Esophagus muscularis mucosa (tissue), 4 donors: ENCODE measurements around the gene SIPA1L3. TPM values are rescaled to one million over a fixed set of nuclear protein-coding genes. Genes with fewer than 3 reads are reported as not detected.

ENCODE experiments used
- DNase-seq: peaks from one replicate; pipeline ENCODE4 v3.0.0-alpha.2; 2017; ENCODE audit errors: extremely low spot score
- H3K27ac ChIP-seq, 4 donors: fragments of 200-600 bp; sonication (generic); replicated peaks in 1 of 4; 1 replicate in 3 of 4; 2 replicates in 1 of 4; pipeline ENCODE4 v1.5.1; 2016 to 2019; ENCODE audit warnings: mild to moderate bottlenecking in 1 of 4
- H3K27me3 ChIP-seq, 4 donors: fragments of 200-600 bp; sonication (generic); one replicate each; pipeline versions ENCODE4 v1.5.1 to v1.6.0; 2016 to 2019
- H3K36me3 ChIP-seq, 4 donors: fragments of 200-600 bp; sonication (generic); one replicate each; pipeline ENCODE4 v1.5.1; 2016 to 2019
- H3K4me1 ChIP-seq, 4 donors: fragments of 200-600 bp; sonication (generic); one replicate each; pipeline ENCODE4 v1.5.1; 2016 to 2019
- H3K4me3 ChIP-seq, 4 donors: fragments of 200-600 bp; sonication (generic); 1 replicate in 2 of 4; 2 replicates in 2 of 4; pipeline ENCODE4 v1.5.1; 2016 to 2019; ENCODE audit warnings: mild to moderate bottlenecking in 4 of 4, moderate library complexity in 1 of 4
- H3K9me3 ChIP-seq, 4 donors: fragments of 200-600 bp; sonication (generic); 1 replicate in 3 of 4; 2 replicates in 1 of 4; pipeline ENCODE4 v1.5.1; 2016 to 2019
- EP300 ChIP-seq: sonication (generic); formaldehyde crosslinking; IDR thresholded peaks from one replicate; pipeline ENCODE4 v1.6.1; 2017; ENCODE audit warnings: antibody characterized with exemption
- POLR2A ChIP-seq: fragments of 450-650 bp; IDR thresholded peaks from one replicate; pipeline ENCODE4 v1.6.1; 2017; ENCODE audit warnings: antibody characterized with exemption, moderate library complexity, mild to moderate bottlenecking, low read depth
- POLR2AphosphoS5 ChIP-seq, 2 donors: sonication (generic); formaldehyde crosslinking; IDR thresholded peaks; one replicate each; pipeline ENCODE4 v1.6.1; 2017; ENCODE audit warnings: antibody characterized with exemption in 2 of 2
- WGBS: methylation state at CpG from one replicate; pipeline ENCODE4 v1.1.5; 2018; 5-methylcytosine and 5-hydroxymethylcytosine counted together
- intact Hi-C: fragments of 100-400 bp; cut with DNase I; formaldehyde crosslinking; loops from one replicate; pipeline ENCODE4 v1.15.1; 2023
- total RNA-seq, 4 donors: library from RNA; depleted of rRNA; stranded (reverse); fragments of >200 nt; gene quantifications; one replicate each; pipeline versions ENCODE4 v1.1.0 to v1.2.1, GENCODE V29; 2016
- TF ChIP-seq, protein P1 (sequence below), 3 experiments: fragments of 200-600 bp in 2 of 3; fragments of 450-650 bp in 1 of 3; sonication (generic) in 2 of 3; IDR thresholded peaks; one replicate each; pipeline ENCODE4 v1.5.1; 2017 to 2019; ENCODE audit warnings: antibody characterized with exemption in 3 of 3, mild to moderate bottlenecking in 2 of 3, moderate library complexity in 1 of 3

SIPA1L3 gene
- total RNA-seq, 4 donors from 2014 or later = 10.4 to 17.9 (median 13.2) TPM

DNA sequence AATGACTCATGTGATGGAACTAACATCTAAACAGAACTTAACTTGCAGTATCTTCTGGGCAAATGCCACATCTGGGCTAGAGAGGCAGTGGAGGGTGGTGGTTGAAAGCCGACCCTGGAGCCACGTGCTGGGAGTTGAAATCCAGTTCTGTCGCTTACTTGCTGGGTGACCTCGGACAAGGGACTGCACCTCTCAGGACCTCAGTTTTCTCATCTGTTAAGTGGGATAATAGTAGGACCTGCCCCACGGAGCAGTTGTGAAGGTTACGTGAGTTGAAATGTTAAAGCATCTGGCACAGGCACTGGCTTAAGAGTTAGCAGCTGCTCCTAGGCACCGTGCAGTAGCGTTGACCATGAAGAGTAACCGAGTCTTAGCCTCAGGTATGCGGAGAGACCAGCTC lies 76.1 kb downstream of the SIPA1L3 start:
- Histone ChIP-seq H3K36me3 (no peaks in the 10 kb centered on the region), H3K4me1 (peaks cover 0 to 13% (median 10%) of the 10 kb centered on the region in 4 donors), H3K9me3 (no peaks in the 10 kb centered on the region), H3K27me3 (no peaks in the 10 kb centered on the region), H3K27ac (no peak overlapping the region), H3K4me3 (no peak overlapping the region)
- 96% methylated on average over 5 of the region's 10 CpGs for WGBS
- TF ChIP-seq EP300 = no peak
- TF ChIP-seq POLR2A = no peak
- TF ChIP-seq POLR2AphosphoS5 (IDR thresholded peaks at IDR 0.05) = no peak
- TF ChIP-seq, protein P1, sequence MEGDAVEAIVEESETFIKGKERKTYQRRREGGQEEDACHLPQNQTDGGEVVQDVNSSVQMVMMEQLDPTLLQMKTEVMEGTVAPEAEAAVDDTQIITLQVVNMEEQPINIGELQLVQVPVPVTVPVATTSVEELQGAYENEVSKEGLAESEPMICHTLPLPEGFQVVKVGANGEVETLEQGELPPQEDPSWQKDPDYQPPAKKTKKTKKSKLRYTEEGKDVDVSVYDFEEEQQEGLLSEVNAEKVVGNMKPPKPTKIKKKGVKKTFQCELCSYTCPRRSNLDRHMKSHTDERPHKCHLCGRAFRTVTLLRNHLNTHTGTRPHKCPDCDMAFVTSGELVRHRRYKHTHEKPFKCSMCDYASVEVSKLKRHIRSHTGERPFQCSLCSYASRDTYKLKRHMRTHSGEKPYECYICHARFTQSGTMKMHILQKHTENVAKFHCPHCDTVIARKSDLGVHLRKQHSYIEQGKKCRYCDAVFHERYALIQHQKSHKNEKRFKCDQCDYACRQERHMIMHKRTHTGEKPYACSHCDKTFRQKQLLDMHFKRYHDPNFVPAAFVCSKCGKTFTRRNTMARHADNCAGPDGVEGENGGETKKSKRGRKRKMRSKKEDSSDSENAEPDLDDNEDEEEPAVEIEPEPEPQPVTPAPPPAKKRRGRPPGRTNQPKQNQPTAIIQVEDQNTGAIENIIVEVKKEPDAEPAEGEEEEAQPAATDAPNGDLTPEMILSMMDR (IDR thresholded peaks at IDR 0.05) = no peak
- intact Hi-C loops = no loop called here
- DNase-seq = no peak

DNA sequence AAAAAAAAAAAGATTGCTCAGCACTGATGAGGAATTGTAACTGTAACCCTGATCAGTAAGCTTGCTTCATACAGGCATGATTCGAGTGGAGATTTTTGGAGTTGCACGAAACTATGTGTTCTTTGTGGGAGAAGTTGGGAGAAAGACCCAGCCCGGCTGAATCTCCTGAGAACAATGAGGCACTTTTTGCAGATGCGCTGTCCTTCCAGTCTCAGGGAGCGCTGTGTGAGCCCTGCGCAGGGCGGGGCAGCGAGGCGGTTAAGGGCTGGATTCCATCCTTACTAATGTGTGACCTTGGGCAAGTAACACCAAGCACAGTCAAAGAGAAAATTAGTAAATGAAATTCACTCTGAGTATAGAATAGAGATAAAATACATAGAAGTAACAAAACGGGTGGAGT lies 76.9 kb downstream of the SIPA1L3 start:
- Histone ChIP-seq H3K36me3 (no peaks in the 10 kb centered on the region), H3K27ac (no peak overlapping the region), H3K4me1 (peaks cover 0 to 13% (median 10%) of the 10 kb centered on the region in 4 donors), H3K9me3 (no peaks in the 10 kb centered on the region), H3K27me3 (no peaks in the 10 kb centered on the region), H3K4me3 (no peak overlapping the region)
- intact Hi-C loops = no loop called here
- TF ChIP-seq EP300 (no peak), POLR2A (no peak), POLR2AphosphoS5 (IDR thresholded peaks at IDR 0.05) (no peak)
- TF ChIP-seq, protein P1 (IDR thresholded peaks at IDR 0.05) = no peak
- DNase-seq = no peak
- 95% methylated on average over 10 of the region's 10 CpGs for WGBS

DNA sequence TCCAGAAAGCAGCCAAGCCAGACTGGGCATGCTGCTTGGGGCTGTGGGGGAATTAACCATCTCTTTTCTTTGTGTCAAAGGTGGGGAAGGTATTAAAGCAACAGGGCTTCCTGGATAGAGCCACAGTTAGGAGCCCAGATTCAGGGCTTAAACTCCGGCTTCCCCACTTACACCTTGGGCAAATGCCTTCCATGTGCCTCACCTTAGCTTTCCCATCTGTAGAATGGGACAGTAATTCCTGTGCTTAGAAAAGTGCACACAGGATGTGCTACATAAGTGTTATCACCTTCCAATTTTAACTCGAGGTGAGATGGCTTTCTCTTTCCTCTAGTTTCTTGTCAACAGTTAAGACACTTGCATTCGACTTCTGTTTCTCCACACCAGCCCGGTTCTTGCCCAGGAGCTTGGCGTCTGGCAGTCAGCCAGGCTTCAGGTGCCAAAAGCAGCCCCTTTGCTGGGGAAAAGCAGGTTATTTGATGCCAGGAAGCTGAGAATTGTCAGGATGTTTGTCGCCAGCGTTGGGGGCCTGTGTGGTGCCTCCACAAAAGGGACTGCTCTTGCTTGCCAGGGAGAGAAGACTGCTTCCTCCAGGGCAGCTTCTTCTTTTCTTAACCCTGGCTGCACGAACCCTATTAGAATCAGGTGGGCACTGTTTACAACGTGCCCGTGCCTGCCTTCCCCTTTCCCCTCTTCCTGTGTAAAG lies 79.2 kb downstream of the SIPA1L3 start:
- no peak overlapping the region for H3K4me3 ChIP-seq
- no peak overlapping the region for H3K27ac ChIP-seq
- H3K9me3 ChIP-seq = no peaks in the 10 kb centered on the region
- H3K27me3 ChIP-seq = no peaks in the 10 kb centered on the region
- intact Hi-C loops = no loop called here
- H3K4me1 ChIP-seq = no peaks in the 10 kb centered on the region
- TF ChIP-seq EP300 (no peak), POLR2AphosphoS5 (IDR thresholded peaks at IDR 0.05) (no peak), POLR2A (no peak)
- TF ChIP-seq, protein P1 (IDR thresholded peaks at IDR 0.05) = no peak
- no peaks in the 10 kb centered on the region for H3K36me3 ChIP-seq
- no peak for DNase-seq
- 63% methylated on average over 10 of the region's 10 CpGs for WGBS

DNA sequence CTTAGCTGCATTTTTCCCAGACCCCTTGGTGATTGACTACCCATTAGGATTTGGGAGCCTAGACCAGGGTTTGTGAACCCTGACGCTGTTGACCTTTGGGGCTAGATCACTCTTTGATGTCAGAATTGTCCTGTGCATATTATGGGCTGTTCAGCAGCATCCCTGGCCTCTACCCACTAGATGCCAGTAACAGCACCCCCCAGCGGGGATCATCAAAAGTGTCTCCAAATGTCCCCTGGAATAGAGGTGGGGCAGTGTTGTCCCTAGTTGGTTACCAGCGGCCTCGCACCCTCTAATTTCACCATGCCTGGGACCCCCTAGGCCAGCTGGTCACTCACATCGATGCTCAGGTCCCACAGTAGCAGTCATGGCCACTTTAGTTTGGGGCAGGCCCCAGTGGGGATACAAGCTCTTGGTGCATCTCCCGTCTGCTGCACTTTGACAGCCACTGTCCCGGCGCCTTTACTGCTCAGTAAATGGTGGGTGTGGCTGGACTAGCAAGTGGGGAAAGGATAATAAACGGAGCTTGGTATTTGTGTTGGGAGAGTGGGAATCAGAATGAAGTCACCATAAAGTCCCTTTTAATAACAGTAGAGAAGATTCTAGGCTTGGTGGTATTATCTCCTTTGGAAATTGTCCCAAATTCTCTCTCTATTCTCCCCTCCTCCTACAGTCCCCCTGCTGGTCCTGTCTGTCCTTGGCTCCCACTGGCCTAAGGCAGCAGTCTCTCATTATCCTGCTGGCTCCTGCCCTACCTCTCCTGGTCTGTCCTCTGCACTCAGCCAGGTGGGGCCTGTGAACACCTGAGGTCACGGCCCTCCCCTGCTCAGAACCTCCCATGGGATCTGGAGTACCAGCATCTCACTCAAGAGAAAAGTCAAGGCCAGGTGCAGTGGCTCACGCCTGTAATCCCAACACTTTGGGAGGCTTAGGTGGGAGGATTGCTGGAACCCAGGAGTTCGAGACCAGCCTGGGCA lies 80.6 kb downstream of the SIPA1L3 start:
- Histone ChIP-seq H3K4me1 (no peaks in the 10 kb centered on the region), H3K4me3 (no peak overlapping the region), H3K9me3 (no peaks in the 10 kb centered on the region), H3K27me3 (no peaks in the 10 kb centered on the region), H3K27ac (no peak overlapping the region), H3K36me3 (no peaks in the 10 kb centered on the region)
- intact Hi-C loops = no loop called here
- DNase-seq = no peak
- TF ChIP-seq, protein P1 (IDR thresholded peaks at IDR 0.05) = no peak
- TF ChIP-seq POLR2A = no peak
- no peak for TF ChIP-seq POLR2AphosphoS5 (IDR thresholded peaks at IDR 0.05)
- no peak for TF ChIP-seq EP300
- WGBS = 86% methylated on average over 8 of the region's 12 CpGs
